ENCODE results near the gene RPL36AL.

DNA sequence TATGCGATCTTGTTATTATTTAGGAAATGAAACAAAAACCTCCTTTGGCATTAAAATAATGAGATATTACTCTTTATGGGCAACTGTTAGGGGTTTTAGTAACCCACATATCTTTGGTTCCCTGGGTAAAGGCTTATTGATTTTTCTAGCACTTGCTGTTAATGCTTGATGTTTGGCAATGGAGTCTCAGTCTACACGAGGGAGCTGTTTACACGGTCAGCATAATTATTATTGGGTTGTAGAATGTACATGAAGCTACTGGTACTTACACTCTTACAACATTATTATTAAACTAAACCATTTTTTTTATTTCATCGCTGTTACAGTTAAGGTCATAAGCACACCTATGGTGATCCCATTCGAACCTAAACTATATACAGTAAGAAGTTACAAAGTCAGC is 46.4 kb downstream of the RPL36AL start:
- TF ChIP-seq, protein P1, sequence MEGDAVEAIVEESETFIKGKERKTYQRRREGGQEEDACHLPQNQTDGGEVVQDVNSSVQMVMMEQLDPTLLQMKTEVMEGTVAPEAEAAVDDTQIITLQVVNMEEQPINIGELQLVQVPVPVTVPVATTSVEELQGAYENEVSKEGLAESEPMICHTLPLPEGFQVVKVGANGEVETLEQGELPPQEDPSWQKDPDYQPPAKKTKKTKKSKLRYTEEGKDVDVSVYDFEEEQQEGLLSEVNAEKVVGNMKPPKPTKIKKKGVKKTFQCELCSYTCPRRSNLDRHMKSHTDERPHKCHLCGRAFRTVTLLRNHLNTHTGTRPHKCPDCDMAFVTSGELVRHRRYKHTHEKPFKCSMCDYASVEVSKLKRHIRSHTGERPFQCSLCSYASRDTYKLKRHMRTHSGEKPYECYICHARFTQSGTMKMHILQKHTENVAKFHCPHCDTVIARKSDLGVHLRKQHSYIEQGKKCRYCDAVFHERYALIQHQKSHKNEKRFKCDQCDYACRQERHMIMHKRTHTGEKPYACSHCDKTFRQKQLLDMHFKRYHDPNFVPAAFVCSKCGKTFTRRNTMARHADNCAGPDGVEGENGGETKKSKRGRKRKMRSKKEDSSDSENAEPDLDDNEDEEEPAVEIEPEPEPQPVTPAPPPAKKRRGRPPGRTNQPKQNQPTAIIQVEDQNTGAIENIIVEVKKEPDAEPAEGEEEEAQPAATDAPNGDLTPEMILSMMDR (IDR thresholded peaks at IDR 0.05) = no peak
- TF ChIP-seq POLR2A (IDR thresholded peaks at IDR 0.05) = no peak
